HEK293T (cell line): Measurements from ENCODE around the gene TFDP2.
"Not testable (repeated sequence)": the region's sequence is repeated elsewhere in the genome, so short reads cannot be mapped to it uniquely, and the experiment has no call there.

Source experiments
- CTCF ChIA-PET: fragments of 350-600 bp; formaldehyde crosslinking; extraction: SDS; loops from one replicate; lab custom pipeline; 2021; ENCODE audit warnings: antibody characterized with exemption, inconsistent platforms; lab: Yijun Ruan, JAX
- POLR2A ChIA-PET: fragments of 350-600 bp; formaldehyde crosslinking; extraction: SDS; loops from one replicate; lab custom pipeline; 2020; ENCODE audit warnings: antibody characterized with exemption, inconsistent platforms; lab: Yijun Ruan, JAX
- DNase-seq: peaks from one replicate; pipeline ENCODE4 v3.0.0; 2012; ENCODE audit warnings: mixed read lengths; ENCODE audit errors: extremely low spot score
- ARNT ChIP-seq: fragments of 450-650 bp; IDR thresholded peaks from 2 replicates; pipeline ENCODE4 v1.6.1; 2017; ENCODE audit warnings: mild to moderate bottlenecking
- BHLHE40 ChIP-seq: fragments of 450-650 bp; IDR thresholded peaks from 2 replicates; pipeline ENCODE4 v1.6.1; 2016; ENCODE audit warnings: mild to moderate bottlenecking, moderate library complexity, borderline replicate concordance
- CTBP1 ChIP-seq: fragments of 450-650 bp; IDR thresholded peaks from 2 replicates; pipeline ENCODE4 v1.6.1; 2016; ENCODE audit warnings: borderline replicate concordance
- ELF4 ChIP-seq: fragments of 450-650 bp; IDR thresholded peaks from 2 replicates; pipeline ENCODE4 v1.6.1; 2017; ENCODE audit warnings: antibody characterized with exemption
- FOXA1 ChIP-seq: fragments of 450-650 bp; IDR thresholded peaks from 2 replicates; pipeline ENCODE4 v1.6.1; 2016; ENCODE audit warnings: mild to moderate bottlenecking
- FOXK2 ChIP-seq: fragments of 450-650 bp; IDR thresholded peaks from 2 replicates; pipeline ENCODE4 v1.6.1; 2016; ENCODE audit warnings: mild to moderate bottlenecking
- FOXM1 ChIP-seq: fragments of 450-650 bp; IDR thresholded peaks from 2 replicates; pipeline ENCODE4 v1.6.1; 2017; ENCODE audit warnings: mild to moderate bottlenecking, borderline replicate concordance
- HDGF ChIP-seq: fragments of 450-650 bp; IDR thresholded peaks from 2 replicates; pipeline ENCODE4 v1.6.1; 2017; ENCODE audit warnings: antibody characterized with exemption, borderline replicate concordance
- L3MBTL2 ChIP-seq: fragments of 450-650 bp; conservative IDR thresholded peaks from 2 replicates; pipeline ENCODE4 v1.6.1; 2016; ENCODE audit warnings: mild to moderate bottlenecking
- LEF1 ChIP-seq: fragments of 450-650 bp; IDR thresholded peaks from 2 replicates; pipeline ENCODE4 v1.6.1; 2017; ENCODE audit warnings: mild to moderate bottlenecking, borderline replicate concordance
- NFRKB ChIP-seq: fragments of 450-650 bp; IDR thresholded peaks from 2 replicates; pipeline ENCODE4 v1.6.1; 2016; ENCODE audit warnings: mild to moderate bottlenecking, moderate library complexity
- SP1 ChIP-seq: fragments of 450-650 bp; IDR thresholded peaks from 2 replicates; pipeline ENCODE4 v1.6.1; 2017
- SUZ12 ChIP-seq: fragments of 450-650 bp; IDR thresholded peaks from 2 replicates; pipeline ENCODE4 v1.6.1; 2016; ENCODE audit warnings: mild to moderate bottlenecking
- TARDBP ChIP-seq: fragments of 450-650 bp; IDR thresholded peaks from 2 replicates; pipeline ENCODE4 v1.6.1; 2016
- ZNF384 ChIP-seq: fragments of 450-650 bp; IDR thresholded peaks from 2 replicates; pipeline ENCODE4 v1.6.1; 2016
- TF ChIP-seq, protein P1 (sequence below): fragments of 450-650 bp; IDR thresholded peaks from 2 replicates; pipeline ENCODE4 v1.6.1; 2016

The TFDP2 gene

DNA sequence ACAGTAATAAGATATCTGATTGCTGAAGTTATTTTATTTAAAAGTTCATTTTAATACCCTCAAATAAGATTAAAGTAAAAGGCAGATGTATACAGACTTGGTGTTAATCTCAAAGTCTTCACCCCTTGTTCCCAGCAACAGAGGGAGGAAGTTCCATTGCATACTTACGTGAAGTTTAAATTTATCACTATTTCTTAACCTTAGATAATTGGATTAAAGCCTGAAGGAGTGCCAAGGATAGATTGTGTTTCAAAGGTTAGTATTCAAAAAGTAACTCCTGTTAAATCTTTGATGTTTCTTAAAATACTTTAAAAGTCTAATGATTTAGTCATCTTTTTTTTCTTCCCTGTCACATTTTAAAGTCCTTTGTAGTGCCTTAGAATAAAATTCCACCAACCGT, 233.6 kb downstream of the TFDP2 start:
- POLR2A ChIA-PET = no interaction called here
- CTCF ChIA-PET = interaction anchor here (0.7 kb wide), 1 partner anchor 16 kb away, joined by 3 read pairs; no protein-coding TSS in a partner anchor
- no peak for DNase-seq
- TF ChIP-seq NFRKB (no peak), BHLHE40 (no peak), HDGF (no peak), SUZ12 (no peak), FOXA1 (no peak), L3MBTL2 (no peak), SP1 (no peak), LEF1 (no peak), TARDBP (no peak), FOXK2 (no peak), ELF4 (no peak), ZNF384 (no peak), FOXM1 (no peak), CTBP1 (no peak), ARNT (no peak)
- TF ChIP-seq, protein P1, sequence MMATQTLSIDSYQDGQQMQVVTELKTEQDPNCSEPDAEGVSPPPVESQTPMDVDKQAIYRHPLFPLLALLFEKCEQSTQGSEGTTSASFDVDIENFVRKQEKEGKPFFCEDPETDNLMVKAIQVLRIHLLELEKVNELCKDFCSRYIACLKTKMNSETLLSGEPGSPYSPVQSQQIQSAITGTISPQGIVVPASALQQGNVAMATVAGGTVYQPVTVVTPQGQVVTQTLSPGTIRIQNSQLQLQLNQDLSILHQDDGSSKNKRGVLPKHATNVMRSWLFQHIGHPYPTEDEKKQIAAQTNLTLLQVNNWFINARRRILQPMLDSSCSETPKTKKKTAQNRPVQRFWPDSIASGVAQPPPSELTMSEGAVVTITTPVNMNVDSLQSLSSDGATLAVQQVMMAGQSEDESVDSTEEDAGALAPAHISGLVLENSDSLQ = no peak

DNA sequence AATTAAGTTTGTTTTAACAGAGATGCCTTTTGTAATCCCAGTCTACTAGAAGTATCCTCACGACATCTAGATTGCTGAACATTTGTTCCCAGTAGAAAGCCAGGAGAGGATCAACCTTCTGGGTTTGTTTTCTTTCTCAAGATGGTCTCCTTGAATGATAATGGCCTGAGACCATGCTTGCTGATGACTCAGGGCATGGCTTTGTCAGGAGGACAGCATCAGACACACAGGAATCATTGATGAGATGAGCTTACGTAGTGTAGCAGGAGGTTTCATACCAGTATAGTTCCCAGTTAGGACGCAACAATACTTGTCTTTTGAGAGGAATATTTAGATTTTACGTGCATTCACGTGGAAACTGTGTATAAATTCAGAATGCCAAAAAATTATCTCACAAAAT, 234.3 kb downstream of the TFDP2 start:
- ChIA-PET POLR2A (no interaction called here), CTCF (no interaction called here)
- no peak for TF ChIP-seq BHLHE40
- no peak for TF ChIP-seq NFRKB
- TF ChIP-seq HDGF = no peak
- TF ChIP-seq ELF4 = no peak
- no peak for TF ChIP-seq SP1
- TF ChIP-seq TARDBP = no peak
- no peak for TF ChIP-seq ZNF384
- TF ChIP-seq L3MBTL2 = no peak
- DNase-seq = no peak

DNA sequence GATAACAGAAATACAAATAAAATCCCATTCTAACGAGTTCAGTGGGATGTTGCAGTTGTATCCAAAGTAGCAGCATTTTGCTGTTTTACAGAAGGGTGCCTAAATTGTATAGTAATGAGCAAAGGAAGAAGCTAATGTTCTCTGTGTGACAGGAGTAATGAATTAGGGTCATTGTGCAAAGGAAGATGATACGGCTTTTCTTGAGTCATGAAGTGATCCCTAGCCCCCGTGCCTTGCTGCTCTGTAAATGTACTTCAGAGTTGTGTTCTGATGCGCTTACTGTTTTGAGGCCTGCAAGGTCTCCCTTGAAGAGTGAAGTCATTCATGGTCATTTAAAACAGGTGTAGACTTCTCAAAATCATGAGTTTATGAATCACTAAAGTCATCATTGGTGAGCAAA, 235.0 kb downstream of the TFDP2 start:
- TF ChIP-seq SP1 (no peak), FOXA1 (no peak), ELF4 (no peak), TARDBP (no peak), SUZ12 (no peak), BHLHE40 (no peak), CTBP1 (no peak), LEF1 (no peak), FOXK2 (no peak), ZNF384 (no peak), HDGF (no peak), L3MBTL2 (no peak), FOXM1 (no peak), NFRKB (no peak), ARNT (no peak)
- TF ChIP-seq, protein P1 = no peak
- no peak for DNase-seq
- ChIA-PET CTCF (interaction anchor here (1.1 kb wide), 1 partner anchor 449 kb away, joined by 3 read pairs; no protein-coding TSS in a partner anchor), POLR2A (no interaction called here)

DNA sequence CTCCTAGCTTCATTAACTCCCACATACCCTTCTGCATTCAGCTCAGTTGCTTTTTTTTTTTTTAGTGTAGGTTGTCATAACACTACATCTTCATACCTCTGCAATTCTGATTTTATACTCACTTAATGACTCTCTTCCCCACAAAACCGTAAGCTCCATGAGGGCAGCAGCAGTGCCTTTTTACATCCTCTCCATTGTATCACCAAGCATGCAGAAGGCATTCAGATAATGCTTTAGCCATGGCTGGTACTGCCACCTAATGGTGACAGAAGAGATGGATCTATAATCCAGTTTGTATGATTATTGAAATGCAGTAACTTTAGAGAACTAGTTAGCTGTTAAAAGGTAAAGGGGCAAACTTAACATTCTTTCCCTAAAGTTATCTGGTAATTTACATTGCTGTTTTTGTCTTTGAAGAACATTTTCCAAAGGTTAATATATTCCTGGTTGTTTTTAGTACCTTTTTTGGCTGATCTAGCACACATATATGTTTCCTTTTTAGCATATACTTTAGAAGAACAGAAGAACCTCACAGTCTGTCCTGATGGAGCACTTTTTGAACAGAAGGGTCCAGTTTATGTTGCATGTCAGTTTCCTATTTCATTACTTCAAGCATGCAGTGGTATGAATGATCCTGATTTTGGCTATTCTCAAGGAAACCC, 236.1 kb downstream of the TFDP2 start:
- TF ChIP-seq SP1 (no peak), LEF1 (no peak), FOXA1 (no peak), FOXM1 (no peak), ARNT (no peak), ELF4 (no peak), SUZ12 (no peak), TARDBP (no peak), ZNF384 (no peak), HDGF (no peak), FOXK2 (no peak), L3MBTL2 (no peak), CTBP1 (no peak), BHLHE40 (no peak), NFRKB (no peak)
- TF ChIP-seq, protein P1 = no peak
- ChIA-PET POLR2A (interaction anchor here (0.6 to 1.0 kb wide), 2 partner anchors 36 to 175 kb away, joined by 3 to 5 read pairs; partner anchors contain the start of gene RNF7), CTCF (interaction anchor here (0.6 to 1.1 kb wide), 5 partner anchors 16 to 448 kb away, joined by 3 to 4 read pairs (median 3); no protein-coding TSS in a partner anchor)
- peak; percentile 56 for DNase-seq

DNA sequence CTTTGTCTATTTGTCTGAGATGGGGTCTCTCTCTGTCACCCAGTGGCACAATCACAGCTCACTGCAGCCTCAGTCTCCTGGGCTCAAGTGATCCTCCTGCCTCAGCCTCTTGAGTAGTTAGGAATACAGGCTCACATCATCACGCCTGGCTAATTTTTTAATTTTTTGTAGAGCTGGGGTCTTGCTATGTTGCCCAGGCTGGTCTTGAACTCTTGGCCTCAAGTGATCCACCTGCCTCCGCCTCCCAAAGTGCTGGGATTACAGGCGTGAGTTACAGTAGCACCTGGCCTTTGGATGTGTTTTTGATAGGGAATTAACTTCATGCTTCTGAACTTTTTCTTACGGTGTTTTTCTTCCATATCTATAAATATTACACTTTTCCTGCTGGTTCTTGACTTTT, 239.4 kb downstream of the TFDP2 start:
- DNase-seq, POLR2A ChIA-PET: not testable (repeated sequence)
- CTCF ChIA-PET = interaction anchor here (0.6 kb wide), 1 partner anchor 326 kb away, joined by 3 read pairs; no protein-coding TSS in a partner anchor

DNA sequence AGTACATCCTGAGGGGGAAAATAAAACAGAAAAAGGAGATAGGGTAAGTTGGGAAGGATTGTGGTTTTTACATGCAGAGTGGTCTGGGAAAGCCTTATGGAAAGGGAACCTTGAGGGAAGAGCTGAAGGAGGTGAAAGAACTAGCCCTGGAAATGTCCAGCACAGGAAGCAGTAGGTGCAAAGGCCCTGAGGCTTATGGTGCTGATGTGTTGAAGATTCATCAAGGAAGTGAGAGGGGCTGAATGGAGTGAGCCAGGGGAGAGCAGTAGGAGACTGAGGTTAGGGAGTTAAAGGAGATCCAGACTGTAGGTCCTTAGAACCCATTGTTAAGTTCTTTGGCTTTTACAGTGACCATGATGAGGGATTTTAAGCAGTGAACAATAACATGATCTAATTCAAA, 239.9 kb downstream of the TFDP2 start:
- TF ChIP-seq, protein P1 = no peak
- TF ChIP-seq FOXA1 (no peak), ARNT (no peak), CTBP1 (no peak), SP1 (no peak), LEF1 (no peak), FOXK2 (no peak), NFRKB (no peak), BHLHE40 (no peak), HDGF (no peak), FOXM1 (no peak), L3MBTL2 (no peak), ZNF384 (no peak), TARDBP (no peak), ELF4 (no peak), SUZ12 (no peak)
- DNase-seq = no peak
- POLR2A ChIA-PET = no interaction called here
- CTCF ChIA-PET = interaction anchor here (0.7 kb wide), 1 partner anchor 160 kb away, joined by 3 read pairs; no protein-coding TSS in a partner anchor
